Measurements from ENCODE around the gene TNFRSF17. TPM values are rescaled to one million over a fixed set of nuclear protein-coding genes. Genes with fewer than 3 reads are reported as not detected.

TNFRSF17 gene
- polyA plus RNA-seq, 3 donors = 0.26 TPM; not detected in 2

- H3K9ac ChIP-seq (ENCODE audit: insufficient read depth, low read length, poor library complexity, severe bottlenecking) = no peak overlapping the region
- TF ChIP-seq CTCF (IDR thresholded peaks at IDR 0.05) = no peak
- peaks cover 0 to 4% (median 0%) of the 10 kb centered on the region in 3 donors for H3K27me3 Mint-ChIP-seq (ENCODE audit: low read depth in 3 of 3)
- H3K36me3 ChIP-seq (replicated peaks in 1 of 2; ENCODE audit: control insufficient read depth in 1 of 2, insufficient read depth in 2 of 2, low read length in 2 of 2) = peaks cover 43 to 70% of the 10 kb centered on the region in 2 donors
- peaks cover 0 to 2% (median 0%) of the 10 kb centered on the region in 7 donors for H3K9me3 Mint-ChIP-seq
- peaks cover 18% of the 10 kb centered on the region for H3K4me1 Mint-ChIP-seq
- H2AFZ ChIP-seq (ENCODE audit: insufficient read depth, low read depth, low read length, poor library complexity, severe bottlenecking) = no peak overlapping the region
- H3K4me2 ChIP-seq (replicated peaks; ENCODE audit: extremely low read depth, low read length, poor library complexity, severe bottlenecking) = no peak overlapping the region
- H3K27me3 ChIP-seq (ENCODE audit: control insufficient read depth in 2 of 2, insufficient read depth in 2 of 2, low read length in 2 of 2) = no peaks in the 10 kb centered on the region
- no peak overlapping the region for H3K4me3 Mint-ChIP-seq
- no peaks in the 10 kb centered on the region for H3K4me1 ChIP-seq (ENCODE audit: control insufficient read depth in 1 of 2, insufficient read depth in 2 of 2, low read length in 2 of 2)
- peak in 1 of 3 donors; percentile 42 for DNase-seq
- intact Hi-C loops (cut with micrococcal nuclease) = no loop called here
- peaks cover 52 to 56% of the 10 kb centered on the region in 2 donors for H3K36me3 Mint-ChIP-seq
- WGBS (ENCODE audit: insufficient coverage) = 65% methylated on average over 7 of the region's 11 CpGs
- no peak overlapping the region for H3K4me3 ChIP-seq (replicated peaks in 1 of 3; ENCODE audit: low read depth in 2 of 3, low read length in 3 of 3)
- H3K9me3 ChIP-seq (replicated peaks in 1 of 2; ENCODE audit: control insufficient read depth in 1 of 2, insufficient read depth in 1 of 2, low read length in 2 of 2) = no peaks in the 10 kb centered on the region
- H3K27ac ChIP-seq (ENCODE audit: low read depth in 1 of 2, low read length in 2 of 2) = no peak overlapping the region
- peaks cover 5% of the 10 kb centered on the region for H4K20me1 ChIP-seq (ENCODE audit: insufficient read depth, low read length)
- peaks cover 25% of the 10 kb centered on the region for H3K79me2 ChIP-seq (ENCODE audit: insufficient read depth, low read length)
- H3K27ac Mint-ChIP-seq = no peak overlapping the region
Observed at GRCh38 chr16:12002447-12003006, 37.5 kb downstream of the TNFRSF17 start.

GRCh38 chr16:12006637-12007036, 41.6 kb downstream of the TNFRSF17 start:
- Mint-ChIP-seq H3K27me3 (ENCODE audit: low read depth in 3 of 3) (peaks cover 0 to 2% (median 0%) of the 10 kb centered on the region in 3 donors), H3K36me3 (peaks cover 32 to 44% of the 10 kb centered on the region in 2 donors), H3K4me3 (no peak overlapping the region), H3K4me1 (peaks cover 24% of the 10 kb centered on the region), H3K27ac (peak overlapping the region in 1 of 7 donors; percentile 10), H3K9me3 (peaks cover 0 to 2% (median 0%) of the 10 kb centered on the region in 7 donors)
- H4K20me1 ChIP-seq (ENCODE audit: insufficient read depth, low read length) = no peaks in the 10 kb centered on the region
- H3K27ac ChIP-seq (ENCODE audit: low read depth in 1 of 2, low read length in 2 of 2) = no peak overlapping the region
- no CpG with 5 or more reads among the region's 3 CpGs for WGBS (ENCODE audit: insufficient coverage)
- H3K79me2 ChIP-seq (ENCODE audit: insufficient read depth, low read length) = peaks cover 2% of the 10 kb centered on the region
- H3K4me2 ChIP-seq (replicated peaks; ENCODE audit: extremely low read depth, low read length, poor library complexity, severe bottlenecking) = no peak overlapping the region
- H3K36me3 ChIP-seq (replicated peaks in 1 of 2; ENCODE audit: control insufficient read depth in 1 of 2, insufficient read depth in 2 of 2, low read length in 2 of 2) = peaks cover 25 to 43% of the 10 kb centered on the region in 2 donors
- H3K27me3 ChIP-seq (ENCODE audit: control insufficient read depth in 2 of 2, insufficient read depth in 2 of 2, low read length in 2 of 2) = no peaks in the 10 kb centered on the region
- no peak for TF ChIP-seq CTCF (IDR thresholded peaks at IDR 0.05)
- H3K9ac ChIP-seq (ENCODE audit: insufficient read depth, low read length, poor library complexity, severe bottlenecking) = no peak overlapping the region
- peaks cover 20 to 25% of the 10 kb centered on the region in 2 donors for H3K4me1 ChIP-seq (ENCODE audit: control insufficient read depth in 1 of 2, insufficient read depth in 2 of 2, low read length in 2 of 2)
- intact Hi-C loops (cut with micrococcal nuclease) = no loop called here
- no peaks in the 10 kb centered on the region for H3K9me3 ChIP-seq (replicated peaks in 1 of 2; ENCODE audit: control insufficient read depth in 1 of 2, insufficient read depth in 1 of 2, low read length in 2 of 2)
- no peak overlapping the region for H3K4me3 ChIP-seq (replicated peaks in 1 of 3; ENCODE audit: low read depth in 2 of 3, low read length in 3 of 3)
- no peak overlapping the region for H2AFZ ChIP-seq (ENCODE audit: insufficient read depth, low read depth, low read length, poor library complexity, severe bottlenecking)
- DNase-seq = no peak

Data from CD14-positive monocyte (primary cell).